CD8-positive, alpha-beta memory T cell (primary cell): Measurements from ENCODE around the gene MRPS27. TPM values are rescaled to one million over a fixed set of nuclear protein-coding genes. Genes with fewer than 3 reads are reported as not detected.
"Not testable (repeated sequence)": the region's sequence is repeated elsewhere in the genome, so short reads cannot be mapped to it uniquely, and the experiment has no call there.

Source experiments
- CTCF ChIA-PET: fragments of 350-600 bp; sonication (Branson Sonifier 250); formaldehyde crosslinking; loops from one replicate; lab custom pipeline; 2021; ENCODE audit warnings: antibody characterized with exemption; lab: Charles Lee
- POLR2A ChIA-PET: fragments of 350-600 bp; sonication (Branson Sonifier 250); formaldehyde crosslinking; loops from one replicate; lab custom pipeline; 2021; ENCODE audit warnings: antibody characterized with exemption; lab: Charles Lee
- DNase-seq, 5 donors: peaks; one replicate each; pipeline versions ENCODE4 v3.0.0 to v3.0.0-alpha.2; 2020 to 2022; ENCODE audit warnings: mixed read lengths in 1 of 5
- H3K27ac ChIP-seq: one replicate; pipeline ENCODE4 v1.7.0; 2013; ENCODE audit warnings: low read depth, mild to moderate bottlenecking, low read length, moderate library complexity
- H3K27me3 ChIP-seq: 2 replicates; pipeline ENCODE4 v1.7.0; 2013; ENCODE audit warnings: low read length, mild to moderate bottlenecking; ENCODE audit not compliant: insufficient read depth, poor library complexity, severe bottlenecking
- H3K36me3 ChIP-seq: 2 replicates; pipeline ENCODE4 v1.7.0; 2013; ENCODE audit warnings: mild to moderate bottlenecking, low read length, moderate library complexity; ENCODE audit not compliant: insufficient read depth
- H3K4me1 ChIP-seq: 2 replicates; pipeline ENCODE4 v1.7.0; 2013; ENCODE audit warnings: mild to moderate bottlenecking, low read length, moderate library complexity; ENCODE audit not compliant: insufficient read depth
- H3K4me3 ChIP-seq: 2 replicates; pipeline ENCODE4 v1.7.0; 2013; ENCODE audit warnings: mild to moderate bottlenecking, low read length
- H3K9me3 ChIP-seq: 2 replicates; pipeline ENCODE4 v1.7.0; 2013; ENCODE audit warnings: mild to moderate bottlenecking, low read length
- H3K27ac Mint-ChIP-seq, 8 donors: one replicate each; pipeline ENCODE4 v1.8.0; 2020 to 2021; ENCODE audit warnings: mixed read lengths in 8 of 8, mild to moderate bottlenecking in 6 of 8, inconsistent platforms in 3 of 8, moderate library complexity in 3 of 8
- H3K27me3 Mint-ChIP-seq, 2 donors: one replicate each; pipeline ENCODE4 v1.8.0; 2020 to 2021; ENCODE audit warnings: mixed read lengths in 2 of 2, mild to moderate bottlenecking in 1 of 2, moderate library complexity in 1 of 2
- H3K36me3 Mint-ChIP-seq, 3 donors: one replicate each; pipeline ENCODE4 v1.8.0; 2020 to 2021; ENCODE audit warnings: mixed read lengths in 3 of 3, inconsistent platforms in 1 of 3, mild to moderate bottlenecking in 1 of 3
- H3K4me1 Mint-ChIP-seq, 3 donors: one replicate each; pipeline ENCODE4 v1.8.0; 2020 to 2021; ENCODE audit warnings: mixed read lengths in 3 of 3, inconsistent platforms in 1 of 3, mild to moderate bottlenecking in 1 of 3
- H3K4me3 Mint-ChIP-seq, 7 donors: one replicate each; pipeline ENCODE4 v1.8.0; 2020 to 2021; ENCODE audit warnings: mixed read lengths in 7 of 7, mild to moderate bottlenecking in 6 of 7, moderate library complexity in 4 of 7, inconsistent platforms in 2 of 7
- H3K9me3 Mint-ChIP-seq, 5 donors: one replicate each; pipeline ENCODE4 v1.8.0; 2020 to 2022; ENCODE audit warnings: mixed read lengths in 5 of 5, mild to moderate bottlenecking in 3 of 5, moderate library complexity in 2 of 5, inconsistent platforms in 1 of 5
- polyA plus RNA-seq: library from polyadenylated mRNA; unstranded; fragments of 300-500 nt; fragmentation: Illumina TruSeq; gene quantifications from one replicate; pipeline ENCODE4 v1.2.3, GENCODE V29; 2021
- total RNA-seq, 2 experiments: library from RNA; stranded (reverse); gene quantifications; one replicate each; pipeline ENCODE4 v1.2.3, GENCODE V29; 2021

The MRPS27 gene
- total and polyA plus RNA-seq, 3 experiments from 2014 or later = 35.9 to 91.9 (median 86.9) TPM

DNA sequence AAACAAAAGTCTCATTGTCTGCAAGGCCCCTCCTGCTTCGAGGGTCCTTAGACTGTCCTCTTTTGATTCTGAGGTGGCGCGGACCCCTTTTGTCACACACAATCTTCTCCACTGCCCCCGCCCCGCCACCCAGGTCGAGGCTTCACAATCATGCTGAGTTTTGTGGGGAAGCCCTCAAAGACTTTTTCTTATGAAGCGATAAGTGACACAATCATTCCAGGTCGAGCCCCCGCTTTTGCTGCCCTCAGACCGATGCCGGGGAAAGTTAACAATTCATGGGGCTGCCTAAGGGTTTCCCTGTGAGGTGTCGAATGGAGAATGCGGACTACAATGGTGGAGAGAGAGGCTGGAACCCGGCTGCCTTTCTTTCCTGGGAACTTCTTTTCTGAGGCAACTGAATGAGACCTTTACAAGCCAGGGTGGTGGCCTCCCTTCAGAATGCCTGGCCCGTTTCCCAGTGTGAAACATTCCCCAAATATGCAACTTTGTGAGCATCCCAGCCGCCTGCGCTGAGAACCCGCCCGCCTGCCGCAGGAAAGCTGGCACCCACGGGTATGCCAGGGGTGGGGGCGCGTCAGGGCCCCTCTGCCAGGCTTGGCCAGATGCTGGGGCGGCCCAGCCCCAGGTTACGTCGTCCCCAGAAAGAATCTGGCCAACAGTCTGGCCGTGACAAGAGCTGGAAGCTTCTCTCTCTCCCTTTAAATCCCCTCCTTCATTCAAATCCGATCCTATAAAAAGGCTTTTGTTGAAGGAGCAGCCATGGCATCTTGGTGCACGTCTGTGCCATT, 140.8 kb downstream of the MRPS27 start:
- H3K4me3 ChIP-seq = no peak overlapping the region
- Mint-ChIP-seq H3K9me3 (no peaks in the 10 kb centered on the region), H3K4me3 (no peak overlapping the region), H3K27me3 (peaks cover 37 to 48% of the 10 kb centered on the region in 2 donors), H3K27ac (no peak overlapping the region), H3K36me3 (no peaks in the 10 kb centered on the region), H3K4me1 (no peaks in the 10 kb centered on the region)
- H3K27ac ChIP-seq = no peak overlapping the region
- ChIA-PET POLR2A (no interaction called here), CTCF (interaction anchor here (1.2 kb wide), 1 partner anchor 128 kb away, joined by 3 read pairs; no protein-coding TSS in a partner anchor)
- no peaks in the 10 kb centered on the region for H3K27me3 ChIP-seq
- DNase-seq = no peak
- H3K36me3 ChIP-seq = no peaks in the 10 kb centered on the region
- H3K9me3 ChIP-seq = no peaks in the 10 kb centered on the region
- no peaks in the 10 kb centered on the region for H3K4me1 ChIP-seq

- peaks cover 29 to 39% of the 10 kb centered on the region in 2 donors for H3K27me3 Mint-ChIP-seq
- no peak overlapping the region for H3K4me3 Mint-ChIP-seq
These were observed 142.5 kb downstream of the MRPS27 start for GRCh38 chr5:72177538-72177937.

GRCh38 chr5:72172786-72173185, 147.3 kb downstream of the MRPS27 start:
- no peak overlapping the region for H3K27ac Mint-ChIP-seq
- no peak overlapping the region for H3K4me3 Mint-ChIP-seq
- no peaks in the 10 kb centered on the region for H3K9me3 Mint-ChIP-seq
- Histone ChIP-seq H3K4me1 (no peaks in the 10 kb centered on the region), H3K36me3 (no peaks in the 10 kb centered on the region), H3K9me3 (no peaks in the 10 kb centered on the region), H3K27me3 (no peaks in the 10 kb centered on the region), H3K27ac (no peak overlapping the region), H3K4me3 (no peak overlapping the region)
- H3K4me1 Mint-ChIP-seq = no peaks in the 10 kb centered on the region
- H3K27me3 Mint-ChIP-seq = peaks cover 21 to 49% of the 10 kb centered on the region in 2 donors
- CTCF ChIA-PET = no interaction called here
- DNase-seq = no peak
- POLR2A ChIA-PET = no interaction called here
- no peaks in the 10 kb centered on the region for H3K36me3 Mint-ChIP-seq

More at GRCh38 chr5:72177538-72177937, 142.5 kb downstream of the MRPS27 start:
- H3K4me1 ChIP-seq = no peaks in the 10 kb centered on the region
- ChIA-PET POLR2A (no interaction called here), CTCF (no interaction called here)
- H3K9me3 ChIP-seq = no peaks in the 10 kb centered on the region
- no peaks in the 10 kb centered on the region for H3K36me3 Mint-ChIP-seq
- DNase-seq = no peak
- no peaks in the 10 kb centered on the region for H3K9me3 Mint-ChIP-seq
- H3K27me3 ChIP-seq = no peaks in the 10 kb centered on the region
- no peaks in the 10 kb centered on the region for H3K4me1 Mint-ChIP-seq
- no peaks in the 10 kb centered on the region for H3K36me3 ChIP-seq
- H3K27ac Mint-ChIP-seq = no peak overlapping the region
- H3K4me3 ChIP-seq = no peak overlapping the region
- no peak overlapping the region for H3K27ac ChIP-seq

GRCh38 chr5:72171667-72172066, 148.4 kb downstream of the MRPS27 start:
- Mint-ChIP-seq H3K27ac (no peak overlapping the region), H3K4me3 (no peak overlapping the region), H3K4me1 (peaks cover 0 to 5% (median 0%) of the 10 kb centered on the region in 3 donors)

DNA sequence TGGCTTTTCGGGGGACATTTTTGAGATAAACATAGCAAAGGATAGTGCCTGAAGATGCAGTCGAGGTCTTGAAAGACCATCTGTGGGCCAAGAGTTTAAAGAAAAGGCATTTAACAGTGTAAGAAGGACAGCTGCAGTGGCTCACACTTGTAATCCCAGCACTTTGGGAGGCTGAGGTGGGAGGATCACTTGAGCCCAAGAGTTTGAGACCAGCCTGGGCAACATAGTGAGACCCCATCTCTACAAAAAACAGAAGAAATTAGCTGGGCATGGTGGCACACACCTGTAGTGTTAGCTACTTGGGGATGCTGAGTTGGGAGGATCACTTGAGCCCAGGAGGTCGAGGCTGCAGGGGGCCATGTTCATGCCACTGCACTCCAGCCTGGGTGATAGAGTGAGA, 148.9 kb downstream of the MRPS27 start:
- H3K36me3 Mint-ChIP-seq, H3K4me1 ChIP-seq, H3K9me3 ChIP-seq, H3K27ac ChIP-seq, H3K4me1 Mint-ChIP-seq, H3K4me3 ChIP-seq, H3K27me3 ChIP-seq, H3K4me3 Mint-ChIP-seq, H3K36me3 ChIP-seq, DNase-seq, POLR2A ChIA-PET, H3K9me3 Mint-ChIP-seq: not testable (repeated sequence)
- peak overlapping the region in 1 of 8 donors; percentile 8 for H3K27ac Mint-ChIP-seq
- peaks cover 19 to 54% of the 10 kb centered on the region in 2 donors for H3K27me3 Mint-ChIP-seq
- CTCF ChIA-PET = interaction anchor here (1.2 kb wide), 1 partner anchor 9 kb away, joined by 3 read pairs; no protein-coding TSS in a partner anchor

More at GRCh38 chr5:72171667-72172066, 148.4 kb downstream of the MRPS27 start:
- Histone ChIP-seq H3K27ac (no peak overlapping the region), H3K36me3 (no peaks in the 10 kb centered on the region), H3K4me1 (no peaks in the 10 kb centered on the region), H3K9me3 (no peaks in the 10 kb centered on the region), H3K27me3 (no peaks in the 10 kb centered on the region), H3K4me3 (no peak overlapping the region)
- POLR2A ChIA-PET = no interaction called here
- H3K36me3 Mint-ChIP-seq = no peaks in the 10 kb centered on the region
- no peak for DNase-seq
- H3K9me3 Mint-ChIP-seq = no peaks in the 10 kb centered on the region
- CTCF ChIA-PET = no interaction called here
- peaks cover 19 to 53% of the 10 kb centered on the region in 2 donors for H3K27me3 Mint-ChIP-seq

GRCh38 chr5:72170101-72170500, 149.9 kb downstream of the MRPS27 start:
- H3K36me3 ChIP-seq = no peaks in the 10 kb centered on the region
- Mint-ChIP-seq H3K27ac (no peak overlapping the region), H3K9me3 (no peaks in the 10 kb centered on the region), H3K36me3 (no peaks in the 10 kb centered on the region), H3K4me1 (peaks cover 0 to 7% (median 0%) of the 10 kb centered on the region in 3 donors), H3K27me3 (peaks cover 19 to 55% of the 10 kb centered on the region in 2 donors), H3K4me3 (no peak overlapping the region)
- H3K4me3 ChIP-seq = no peak overlapping the region
- no peaks in the 10 kb centered on the region for H3K27me3 ChIP-seq
- H3K4me1 ChIP-seq = no peaks in the 10 kb centered on the region
- POLR2A ChIA-PET = no interaction called here
- CTCF ChIA-PET = interaction anchor here (1.2 kb wide), 1 partner anchor 8 kb away, joined by 3 read pairs; no protein-coding TSS in a partner anchor
- no peaks in the 10 kb centered on the region for H3K9me3 ChIP-seq
- no peak for DNase-seq
- no peak overlapping the region for H3K27ac ChIP-seq

Other genes with a start within 250 kb of the MRPS27 start
- gene MAP1B, start 212.8 kb downstream of the MRPS27 start, total RNA-seq = under 1 TPM; 0.13 to 0.18 TPM
- gene MAP1B, start 212.8 kb downstream of the MRPS27 start, polyA plus RNA-seq = 0.16 TPM
- gene PTCD2, start 133 bp upstream of the MRPS27 start, total RNA-seq = 10 to 100 TPM; 14.0 to 15.0 TPM
- gene PTCD2, start 133 bp upstream of the MRPS27 start, polyA plus RNA-seq = 2.6 TPM
- not detected for gene ZNF366, start 187.2 kb upstream of the MRPS27 start, total RNA-seq
- gene ZNF366, start 187.2 kb upstream of the MRPS27 start, polyA plus RNA-seq = not detected